HG03558 (cell line): Measurements from ENCODE around the gene GRK4.
"Not testable (repeated sequence)": the region's sequence is repeated elsewhere in the genome, so short reads cannot be mapped to it uniquely, and the experiment has no call there.

Experiments used
- ATAC-seq: cut with Tn5 transposase; IDR thresholded peaks from one replicate; pipeline ENCODE4 v1.9.1; 2021; ENCODE audit warnings: moderate number of reproducible peaks; ENCODE audit not compliant: unreplicated experiment; ENCODE audit errors: extremely low read depth

The GRK4 gene

GRCh38 chr4:2963175-2963965 lies at the start of gene GRK4, which contains the start of gene NOP14:
Gene GRK4, plus strand, starts transcription at chr4:2963571. Its CDS starts 500 bp downstream, at chr4:2964071.
Gene NOP14, minus strand, starts transcription at chr4:2963406. Its CDS starts 87 bp downstream, at chr4:2963319.
- peak; percentile 81 for ATAC-seq

- ATAC-seq = no peak
Measured at GRCh38 chr4:2914256-2915126, 48.9 kb upstream of the GRK4 start.

GRCh38 chr4:2915789-2916188 lies 47.6 kb upstream of the GRK4 start:
- no peak for ATAC-seq

GRCh38 chr4:2916696-2917095 lies 46.7 kb upstream of the GRK4 start:
- not testable (repeated sequence) for ATAC-seq

- ATAC-seq = not testable (repeated sequence)
Measured at GRCh38 chr4:2918300-2918699, 45.1 kb upstream of the GRK4 start.

GRCh38 chr4:2918714-2919113 lies 44.7 kb upstream of the GRK4 start:
- not testable (repeated sequence) for ATAC-seq

- ATAC-seq = not testable (repeated sequence)
Measured at GRCh38 chr4:2922453-2923101, 40.8 kb upstream of the GRK4 start.

- no peak for ATAC-seq
Measured at GRCh38 chr4:2923141-2923551, 40.2 kb upstream of the GRK4 start.

- ATAC-seq = no peak
Measured at GRCh38 chr4:2923668-2924173, 39.6 kb upstream of the GRK4 start.

- no peak for ATAC-seq
Measured at GRCh38 chr4:2924286-2924685, 39.1 kb upstream of the GRK4 start.

- no peak for ATAC-seq
Measured at GRCh38 chr4:2924765-2925301, 38.5 kb upstream of the GRK4 start.

GRCh38 chr4:2925496-2925895 lies 37.9 kb upstream of the GRK4 start:
- ATAC-seq = no peak

- ATAC-seq = no peak
Measured at GRCh38 chr4:2925931-2926860, 37.2 kb upstream of the GRK4 start.

GRCh38 chr4:2927016-2927695 lies 36.2 kb upstream of the GRK4 start:
- no peak for ATAC-seq

GRCh38 chr4:2927696-2928075 lies 35.7 kb upstream of the GRK4 start:
- ATAC-seq = no peak

GRCh38 chr4:2928242-2929176 lies 34.9 kb upstream of the GRK4 start:
- no peak for ATAC-seq

GRCh38 chr4:2929469-2929868 lies 33.9 kb upstream of the GRK4 start:
- ATAC-seq = no peak
